ENCODE data around the gene PLEKHM3. TPM values are rescaled to one million over a fixed set of nuclear protein-coding genes. Genes with fewer than 3 reads are reported as not detected.

PLEKHM3 gene
- total and polyA plus RNA-seq, 2 experiments from 2014 or later: 6.7 to 8.0 TPM

- Histone ChIP-seq H3K9me3 (ENCODE audit: low read depth) (no peaks in the 10 kb centered on the region), H3K27me3 (no peaks in the 10 kb centered on the region), H3K36me3 (no peaks in the 10 kb centered on the region), H3K27ac (no peak overlapping the region), H3K4me3 (no peak overlapping the region), H3K4me1 (ENCODE audit: low read depth) (no peaks in the 10 kb centered on the region)
- DNase-seq (ENCODE audit: low read depth in 1 of 2, low spot score in 1 of 2): no peak
- no peak for TF ChIP-seq CTCF (IDR thresholded peaks at IDR 0.05; ENCODE audit: low read depth, low read length)
Measured at GRCh38 chr2:207805566-207806226, 219.6 kb downstream of the PLEKHM3 start.

- H3K27me3 ChIP-seq: no peaks in the 10 kb centered on the region
- DNase-seq (ENCODE audit: low read depth in 1 of 2, low spot score in 1 of 2): no peak
- no peak overlapping the region for H3K27ac ChIP-seq
- no peaks in the 10 kb centered on the region for H3K36me3 ChIP-seq
- TF ChIP-seq CTCF (IDR thresholded peaks at IDR 0.05; ENCODE audit: low read depth, low read length): no peak
- H3K4me3 ChIP-seq: no peak overlapping the region
- H3K4me1 ChIP-seq (ENCODE audit: low read depth): no peaks in the 10 kb centered on the region
- no peaks in the 10 kb centered on the region for H3K9me3 ChIP-seq (ENCODE audit: low read depth)
Measured at GRCh38 chr2:207802650-207803049, 222.7 kb downstream of the PLEKHM3 start.

- DNase-seq (ENCODE audit: low read depth in 1 of 2, low spot score in 1 of 2): no peak
- peaks cover 10% of the 10 kb centered on the region for H3K4me1 ChIP-seq (ENCODE audit: low read depth)
- H3K9me3 ChIP-seq (ENCODE audit: low read depth): no peaks in the 10 kb centered on the region
- H3K27me3 ChIP-seq: no peaks in the 10 kb centered on the region
- no peak overlapping the region for H3K4me3 ChIP-seq
- no peak for TF ChIP-seq CTCF (IDR thresholded peaks at IDR 0.05; ENCODE audit: low read depth, low read length)
- H3K36me3 ChIP-seq: no peaks in the 10 kb centered on the region
- no peak overlapping the region for H3K27ac ChIP-seq
Measured at GRCh38 chr2:207801259-207801658, 224.1 kb downstream of the PLEKHM3 start.

DNA sequence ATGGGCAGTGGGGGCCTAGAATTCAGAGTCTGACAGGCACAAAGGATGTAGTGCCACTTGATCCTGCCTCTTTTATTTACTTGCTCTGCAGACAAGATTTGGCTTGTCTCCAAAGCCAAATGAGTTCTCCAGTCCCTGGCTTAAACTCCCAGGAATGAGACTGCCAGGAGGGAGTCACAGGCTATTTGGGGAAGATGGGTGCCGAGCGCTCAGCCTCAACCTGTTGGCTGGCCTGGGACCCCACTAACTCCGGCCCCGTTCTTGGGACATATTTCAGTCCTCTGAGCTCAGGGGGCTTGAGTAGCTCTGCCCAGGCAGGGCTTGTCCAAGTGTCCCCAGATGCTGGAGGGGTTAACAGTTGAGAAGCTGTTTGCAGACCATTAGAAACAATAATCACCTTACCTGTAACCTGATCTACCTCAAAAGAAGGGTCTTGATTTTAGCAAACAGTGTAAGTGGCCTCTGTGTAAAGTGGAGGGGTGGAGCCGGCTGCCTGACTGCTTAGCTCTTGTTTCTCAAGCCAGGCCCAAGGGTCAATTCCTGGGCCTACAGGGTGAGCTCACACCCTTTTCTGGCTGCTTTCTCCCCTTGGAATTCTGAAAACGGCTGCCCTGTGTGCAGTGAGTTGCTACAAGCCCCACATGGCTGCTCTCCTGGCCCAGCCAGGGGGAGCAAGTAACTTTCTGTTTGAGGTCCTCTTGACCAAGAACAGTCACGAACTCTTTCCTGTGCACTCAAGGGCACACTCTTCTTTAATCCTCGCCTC lies 228.6 kb downstream of the PLEKHM3 start:
- no peaks in the 10 kb centered on the region for H3K27me3 ChIP-seq
- H3K36me3 ChIP-seq: no peaks in the 10 kb centered on the region
- peaks cover 10% of the 10 kb centered on the region for H3K4me1 ChIP-seq (ENCODE audit: low read depth)
- no peaks in the 10 kb centered on the region for H3K9me3 ChIP-seq (ENCODE audit: low read depth)
- no peak overlapping the region for H3K4me3 ChIP-seq
- peak; percentile 25 to 56 for DNase-seq (ENCODE audit: low read depth in 1 of 2, low spot score in 1 of 2)
- peak overlapping the region; percentile 82 for H3K27ac ChIP-seq
- no peak for TF ChIP-seq CTCF (IDR thresholded peaks at IDR 0.05; ENCODE audit: low read depth, low read length)

GRCh38 chr2:207792244-207792785 lies 233.0 kb downstream of the PLEKHM3 start:
- H3K27ac ChIP-seq: no peak overlapping the region
- no peak for TF ChIP-seq CTCF (IDR thresholded peaks at IDR 0.05; ENCODE audit: low read depth, low read length)
- H3K4me1 ChIP-seq (ENCODE audit: low read depth): peaks cover 9% of the 10 kb centered on the region
- no peak overlapping the region for H3K4me3 ChIP-seq
- no peaks in the 10 kb centered on the region for H3K9me3 ChIP-seq (ENCODE audit: low read depth)
- DNase-seq (ENCODE audit: low read depth in 1 of 2, low spot score in 1 of 2): peak in 1 of 2 donors; percentile 80
- H3K36me3 ChIP-seq: no peaks in the 10 kb centered on the region
- H3K27me3 ChIP-seq: no peaks in the 10 kb centered on the region
